GM18909 (cell line): ENCODE measurements around the gene PRDM8.

Experiments used
- ATAC-seq: cut with Tn5 transposase; IDR thresholded peaks from one replicate; pipeline ENCODE4 v1.9.1; 2021; ENCODE audit warnings: mild to moderate bottlenecking; ENCODE audit not compliant: unreplicated experiment, poor library complexity

The PRDM8 gene

DNA sequence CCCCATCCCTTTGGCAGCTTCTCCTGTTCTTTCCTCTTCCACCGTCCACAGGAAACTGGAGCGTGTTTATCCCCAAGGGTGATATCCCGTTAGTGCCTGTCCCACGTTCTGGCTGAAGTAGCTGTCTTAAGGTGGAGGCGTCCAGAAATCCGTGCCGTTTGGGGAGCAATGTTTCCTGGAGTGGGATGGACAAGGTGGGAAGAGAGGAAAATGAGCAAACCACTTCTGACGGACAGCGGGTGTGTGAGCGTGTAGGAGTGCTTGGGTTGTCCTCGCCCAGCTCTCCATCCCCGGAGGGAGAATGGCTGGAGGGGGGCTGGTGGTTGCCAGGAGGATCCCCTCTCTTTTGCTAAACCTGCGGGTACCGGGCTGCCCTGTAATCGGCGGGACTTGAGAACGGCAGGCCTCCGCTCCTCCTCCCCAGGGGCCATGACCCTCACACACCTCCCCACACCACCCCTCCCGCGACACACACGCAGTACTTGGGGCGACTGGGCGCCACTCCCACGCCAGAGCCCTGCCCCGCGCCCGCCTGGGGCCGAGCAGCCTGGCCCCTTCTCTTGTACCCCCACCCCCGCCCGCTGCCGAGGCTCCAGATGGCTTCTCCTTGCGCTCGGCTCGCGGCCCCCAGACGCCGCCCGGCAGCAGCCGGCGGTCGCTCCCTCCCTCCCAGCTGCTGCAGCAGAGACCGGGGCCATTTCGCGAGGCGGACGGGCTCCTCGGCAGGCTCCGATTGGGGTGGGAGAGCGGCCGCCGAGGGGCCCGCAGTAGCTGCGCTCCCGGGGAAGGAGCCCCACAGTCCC lies 13.9 kb upstream of the PRDM8 start:
- peak; percentile 52 for ATAC-seq

DNA sequence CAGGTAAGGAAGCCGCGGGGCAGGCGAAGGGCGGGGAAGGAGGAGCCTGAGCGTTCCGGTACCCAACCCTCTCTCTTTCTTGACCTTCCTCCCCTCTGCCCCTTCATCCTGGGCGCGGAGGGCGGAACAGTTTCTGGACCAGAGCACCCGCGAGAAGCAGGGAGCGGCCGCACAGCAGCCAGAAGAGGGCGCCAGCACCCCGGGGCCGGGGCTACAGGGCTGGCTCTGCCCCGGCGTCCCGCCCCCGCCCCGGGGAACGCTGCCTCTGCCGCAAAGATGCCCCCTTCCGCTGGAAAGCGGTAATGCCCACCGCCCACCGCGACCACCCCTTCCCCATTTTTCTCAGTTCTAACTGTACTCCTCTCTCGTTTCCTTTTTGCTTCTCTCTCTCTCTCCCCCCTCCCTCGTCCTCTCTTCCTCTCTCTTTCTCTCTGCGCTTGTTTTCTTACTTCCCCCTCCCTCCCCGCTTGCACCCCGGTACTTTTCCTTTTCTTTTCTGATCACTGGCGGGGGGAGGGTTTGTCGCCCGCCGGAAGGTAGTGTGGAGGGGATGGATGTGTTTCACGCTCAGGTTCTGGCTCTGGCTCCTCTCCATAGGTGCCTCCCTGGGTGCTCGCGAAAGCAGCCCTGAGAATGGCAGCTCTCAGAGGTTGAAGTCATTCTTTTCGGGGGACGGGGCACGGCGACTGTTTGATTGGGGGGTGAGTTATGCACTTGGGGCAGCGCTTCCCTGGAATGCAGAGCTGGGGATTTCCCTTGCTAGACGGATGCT lies 13.1 kb upstream of the PRDM8 start:
- ATAC-seq = peak; percentile 93

DNA sequence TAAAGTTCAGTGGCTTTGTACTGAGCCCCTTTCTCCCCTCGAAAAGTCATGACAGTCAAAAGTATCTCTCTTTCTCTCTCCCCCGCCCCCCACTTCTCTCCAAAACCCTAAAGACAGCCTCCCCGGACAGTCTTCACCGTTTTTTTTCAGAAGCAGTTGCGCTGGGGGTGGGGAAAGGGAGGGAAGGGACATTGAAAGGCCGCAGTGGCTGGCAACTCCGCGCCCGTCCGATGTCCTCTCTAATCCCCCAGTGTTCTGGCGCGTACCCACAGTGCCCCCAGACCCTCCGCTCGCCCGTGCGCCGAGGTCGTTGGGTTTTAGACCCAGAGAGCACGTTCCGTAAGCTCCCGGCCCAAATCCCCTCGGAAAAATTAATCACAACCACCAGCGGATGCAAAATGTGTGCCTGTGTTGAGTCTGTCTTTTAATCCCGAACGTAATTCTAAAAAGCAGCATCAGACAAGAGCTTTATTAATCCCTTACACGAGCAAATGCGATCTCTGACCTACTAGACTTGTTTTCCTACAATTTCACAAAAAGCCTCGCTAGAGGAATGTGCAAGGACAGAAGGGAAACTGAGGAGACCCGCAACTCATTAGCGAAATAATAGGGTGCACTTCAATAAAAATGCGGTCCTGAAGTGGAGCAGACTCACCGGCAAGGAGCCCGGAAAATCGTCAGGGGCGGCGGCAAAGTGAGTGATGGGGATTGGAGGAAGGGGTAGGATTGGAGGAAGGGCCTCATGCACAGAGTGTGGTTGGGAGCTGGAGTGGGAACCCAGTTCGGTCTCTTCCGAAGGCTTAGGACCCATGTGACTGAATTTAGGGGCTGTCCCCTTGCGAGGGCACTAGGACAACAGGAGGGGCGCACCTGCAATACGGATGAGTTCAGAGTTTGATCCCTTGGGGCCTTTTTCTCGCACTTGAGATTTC lies 12.2 kb upstream of the PRDM8 start:
- no peak for ATAC-seq

- no peak for ATAC-seq
Measured at GRCh38 chr4:80185787-80186548, 11.3 kb upstream of the PRDM8 start.

DNA sequence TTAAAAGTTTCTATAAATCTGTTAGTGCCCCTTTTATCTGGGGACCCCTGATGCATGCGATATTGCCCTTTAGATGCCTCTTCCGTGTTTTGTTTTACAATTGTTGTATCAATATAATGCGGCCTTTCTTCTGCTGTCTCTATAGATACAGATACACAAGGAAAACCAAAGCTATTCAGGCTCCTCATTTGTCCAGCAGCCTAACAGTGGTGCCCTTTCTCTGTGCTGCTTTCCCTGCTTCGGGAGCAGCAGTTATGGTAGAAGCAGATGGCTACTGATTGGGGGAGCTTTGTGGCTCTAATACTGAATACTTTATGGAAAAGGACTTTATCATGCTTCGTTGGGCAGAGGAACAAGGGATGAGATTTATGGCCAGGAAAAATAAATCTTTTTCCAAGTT lies 10.6 kb upstream of the PRDM8 start:
- ATAC-seq = no peak

- no peak for ATAC-seq
Measured at GRCh38 chr4:80187677-80188076, 9.6 kb upstream of the PRDM8 start.

DNA sequence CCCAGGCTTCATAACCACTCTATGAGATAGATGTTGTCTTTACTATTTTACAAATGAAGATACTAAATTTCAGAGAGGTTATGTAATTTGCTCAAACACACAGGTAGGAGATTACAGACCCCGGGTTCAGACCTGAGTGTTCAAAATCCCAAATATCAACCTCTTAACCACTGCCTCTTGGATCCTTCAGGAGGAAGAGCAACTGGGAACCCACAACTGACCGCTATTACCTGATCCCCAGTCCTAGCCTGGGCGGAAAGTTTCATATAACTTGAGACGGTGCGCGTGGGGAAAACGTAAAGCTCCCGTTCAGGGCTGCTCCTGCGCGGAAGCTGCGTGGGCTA lies 8.9 kb upstream of the PRDM8 start:
- ATAC-seq = no peak

DNA sequence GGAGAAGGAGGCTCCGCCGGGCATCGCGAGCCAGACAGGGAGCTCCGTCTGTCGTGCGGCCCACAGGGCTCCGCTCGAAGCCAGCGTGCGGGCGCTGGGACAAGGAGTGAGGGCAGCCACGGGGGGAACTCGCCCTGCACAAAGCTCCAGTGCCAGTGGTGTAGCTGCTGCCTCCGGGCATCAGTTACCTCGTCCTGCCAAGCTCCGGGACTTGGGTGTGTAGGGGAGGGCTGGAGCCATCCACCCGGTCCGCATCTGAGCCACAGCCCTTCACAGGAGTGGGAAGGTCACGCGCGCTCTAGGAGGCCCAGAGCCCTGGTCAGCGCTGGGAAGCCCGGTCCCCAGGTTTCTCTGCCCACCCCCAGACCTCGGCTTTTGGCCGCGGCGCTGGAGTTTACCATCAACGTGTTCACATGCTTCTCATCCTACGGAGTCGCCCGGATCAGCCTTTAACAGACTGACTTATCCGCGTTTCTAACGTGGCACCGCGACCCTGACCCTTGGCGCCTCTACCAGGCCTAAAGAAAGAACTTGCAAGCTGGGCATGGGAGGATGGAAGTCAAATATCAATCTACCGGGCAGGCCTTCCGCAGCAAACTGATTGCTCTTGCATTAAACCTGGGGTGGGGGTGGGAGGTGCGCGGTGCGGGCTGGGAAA lies 8.4 kb upstream of the PRDM8 start:
- no peak for ATAC-seq

- no peak for ATAC-seq
Measured at GRCh38 chr4:80189581-80189955, 7.7 kb upstream of the PRDM8 start.

GRCh38 chr4:80189956-80190677 lies 7.2 kb upstream of the PRDM8 start:
- no peak for ATAC-seq

DNA sequence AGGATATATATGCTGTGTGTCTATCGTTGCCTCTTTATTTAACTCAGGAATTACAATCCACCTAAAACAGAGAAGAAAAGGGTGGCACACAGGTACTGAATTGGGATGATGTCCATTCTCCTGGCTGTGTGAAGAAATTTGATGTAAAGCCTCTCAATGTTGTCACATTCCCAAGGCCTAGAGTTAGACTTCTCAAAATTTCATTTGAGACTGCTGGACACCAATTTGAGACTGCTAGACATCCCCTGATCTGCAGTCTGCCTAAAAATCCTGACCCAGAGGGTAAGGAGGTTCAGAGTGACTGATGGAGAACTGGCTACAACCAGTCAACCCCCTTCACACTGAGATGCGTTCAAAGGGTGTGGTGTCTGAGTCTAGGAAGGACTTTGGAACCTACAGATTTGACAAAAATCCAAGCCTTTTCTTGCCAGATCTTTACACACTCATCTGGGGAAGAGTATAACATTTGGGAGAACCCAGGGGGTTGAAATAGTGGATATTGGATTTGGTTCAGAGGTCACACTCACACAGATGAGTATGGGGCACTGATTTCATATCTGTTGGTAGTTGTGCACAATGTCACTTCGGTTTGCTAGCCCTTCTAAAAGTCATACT lies 4.9 kb upstream of the PRDM8 start:
- ATAC-seq = no peak

- ATAC-seq = no peak
Measured at GRCh38 chr4:80192937-80193336, 4.4 kb upstream of the PRDM8 start.

GRCh38 chr4:80195441-80196140 lies 1.7 kb upstream of the PRDM8 start:
- no peak for ATAC-seq

DNA sequence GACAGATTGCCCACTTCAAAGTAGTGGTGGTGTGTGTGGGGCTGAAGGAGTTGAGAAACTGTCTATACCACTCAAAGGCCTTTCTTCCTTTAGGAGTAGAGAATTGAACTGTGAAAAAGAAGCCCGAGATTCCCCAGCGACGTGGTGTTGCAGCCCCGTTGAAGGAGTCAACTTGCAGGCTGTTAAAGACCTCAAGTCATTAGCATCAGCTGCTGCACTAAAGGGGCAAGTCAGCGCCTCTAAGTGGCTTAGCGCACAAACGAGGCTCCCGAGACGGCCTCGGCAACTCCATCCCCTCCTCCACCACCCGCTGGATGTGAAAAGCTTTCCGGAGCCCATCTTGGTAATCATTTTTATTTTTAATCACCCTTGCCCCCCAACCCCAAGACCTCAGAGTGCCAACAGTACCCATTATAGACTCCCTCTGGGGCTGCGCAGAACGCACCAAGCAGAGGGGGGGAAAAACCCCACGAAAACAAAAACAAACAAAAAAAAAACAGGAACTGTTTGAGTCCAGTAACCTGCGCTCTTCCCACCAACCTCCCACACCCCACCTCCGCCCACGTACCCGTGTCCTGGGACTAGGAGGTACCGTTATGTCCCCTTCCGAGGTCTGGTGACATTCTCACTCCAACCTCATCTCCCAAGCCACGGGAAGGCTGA lies 913 bp upstream of the PRDM8 start:
- ATAC-seq = no peak

DNA sequence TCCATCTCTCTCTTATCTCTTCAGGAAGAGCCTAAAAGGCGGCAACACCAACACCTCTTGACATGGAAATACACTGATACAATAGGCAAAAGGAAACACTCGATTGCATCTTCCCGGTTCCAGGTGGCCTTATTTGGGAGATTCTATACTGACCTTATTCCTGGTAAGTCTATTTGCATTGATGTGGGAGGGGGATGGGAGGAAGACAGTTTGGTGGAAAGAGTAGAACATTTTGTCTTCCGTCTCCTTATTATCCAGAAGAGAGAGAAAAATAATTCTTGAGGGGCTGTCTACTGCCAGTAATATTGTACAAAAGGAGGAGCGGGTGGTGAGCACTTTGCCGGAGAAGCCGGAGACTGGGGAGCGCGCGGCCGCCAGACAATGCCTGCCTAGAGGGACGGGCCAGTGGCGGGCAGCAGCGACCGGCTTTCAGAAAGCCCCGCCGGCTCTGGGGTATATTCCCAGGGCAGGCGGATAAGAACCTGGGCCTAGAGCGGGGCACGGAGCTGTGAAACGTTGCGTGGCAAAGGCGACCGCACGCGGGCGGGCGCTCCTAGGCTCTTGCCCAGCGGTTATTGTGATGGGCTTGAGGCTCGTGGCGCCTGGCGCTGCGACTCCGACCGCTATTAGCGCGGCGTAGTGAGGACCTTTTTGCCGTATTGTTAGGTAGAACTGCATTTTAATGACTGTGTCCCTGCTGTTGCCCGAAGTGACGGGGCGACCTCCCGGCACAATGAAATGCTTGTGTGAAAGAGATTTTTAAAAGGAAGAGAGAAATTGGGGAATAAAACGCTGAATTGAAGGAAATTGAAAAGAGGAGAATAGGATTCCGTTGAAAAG lies 518 bp downstream of the PRDM8 start:
- ATAC-seq = no peak

DNA sequence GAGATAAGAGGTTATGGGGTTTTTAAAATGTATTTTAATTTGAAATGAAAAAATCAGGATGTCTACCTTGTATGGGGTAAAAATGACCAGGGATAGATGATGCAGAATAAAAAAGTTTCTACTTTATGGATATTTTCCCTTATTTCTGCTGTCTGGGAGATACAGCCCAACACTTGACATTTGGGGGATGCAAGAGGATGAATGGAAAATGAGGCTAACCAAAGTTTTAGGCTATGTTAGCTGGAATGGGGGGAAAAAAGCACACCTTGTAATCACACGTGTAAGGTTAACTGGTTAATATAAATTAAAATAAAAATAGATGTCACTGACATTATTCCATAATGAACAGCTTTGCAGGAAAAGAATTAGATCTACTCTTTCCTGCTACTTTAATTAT lies 1.1 kb downstream of the PRDM8 start:
- ATAC-seq = no peak
